LNCAP (cell line): ENCODE results near the gene UBE2Q1.

Experiments used
- TF ChIP-seq, protein P1 (sequence below): fragments of 450-650 bp; IDR thresholded peaks from 2 replicates; pipeline ENCODE4 v1.5.1; 2017; ENCODE audit warnings: mild to moderate bottlenecking

Gene UBE2Q1

DNA sequence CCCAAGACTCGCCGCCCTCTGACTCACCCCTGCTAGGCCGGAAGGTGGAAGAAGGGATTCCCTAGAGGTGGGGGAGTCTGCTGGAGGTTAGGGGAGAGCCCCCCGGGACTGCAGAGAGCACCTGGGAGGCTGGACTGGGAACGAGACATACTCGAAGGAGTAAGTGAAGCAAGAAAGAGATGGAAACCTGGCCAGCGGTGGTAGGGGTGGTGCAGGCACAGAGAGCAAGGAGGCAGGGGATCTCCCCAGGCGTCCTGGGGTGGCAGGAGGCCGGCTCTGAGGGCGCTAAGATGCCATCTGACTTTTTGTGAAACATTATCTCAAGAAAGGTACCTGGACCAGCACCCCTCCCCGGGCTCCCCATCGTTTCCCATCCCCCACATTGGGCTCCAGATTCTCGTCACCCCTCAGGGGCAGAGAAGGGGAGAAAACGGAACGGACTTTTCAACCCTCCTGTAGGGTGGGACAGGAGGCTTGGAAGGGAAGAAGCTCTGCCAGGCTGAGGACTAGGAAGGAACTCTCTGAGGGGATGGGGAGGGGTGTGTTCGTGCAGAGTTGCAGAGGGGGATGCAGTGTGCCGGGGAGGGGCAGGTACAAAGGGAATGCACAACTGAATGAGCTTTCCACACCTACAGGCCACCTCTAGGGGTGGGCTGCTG lies 9.8 kb upstream of the UBE2Q1 start:
- TF ChIP-seq, protein P1, sequence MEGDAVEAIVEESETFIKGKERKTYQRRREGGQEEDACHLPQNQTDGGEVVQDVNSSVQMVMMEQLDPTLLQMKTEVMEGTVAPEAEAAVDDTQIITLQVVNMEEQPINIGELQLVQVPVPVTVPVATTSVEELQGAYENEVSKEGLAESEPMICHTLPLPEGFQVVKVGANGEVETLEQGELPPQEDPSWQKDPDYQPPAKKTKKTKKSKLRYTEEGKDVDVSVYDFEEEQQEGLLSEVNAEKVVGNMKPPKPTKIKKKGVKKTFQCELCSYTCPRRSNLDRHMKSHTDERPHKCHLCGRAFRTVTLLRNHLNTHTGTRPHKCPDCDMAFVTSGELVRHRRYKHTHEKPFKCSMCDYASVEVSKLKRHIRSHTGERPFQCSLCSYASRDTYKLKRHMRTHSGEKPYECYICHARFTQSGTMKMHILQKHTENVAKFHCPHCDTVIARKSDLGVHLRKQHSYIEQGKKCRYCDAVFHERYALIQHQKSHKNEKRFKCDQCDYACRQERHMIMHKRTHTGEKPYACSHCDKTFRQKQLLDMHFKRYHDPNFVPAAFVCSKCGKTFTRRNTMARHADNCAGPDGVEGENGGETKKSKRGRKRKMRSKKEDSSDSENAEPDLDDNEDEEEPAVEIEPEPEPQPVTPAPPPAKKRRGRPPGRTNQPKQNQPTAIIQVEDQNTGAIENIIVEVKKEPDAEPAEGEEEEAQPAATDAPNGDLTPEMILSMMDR: no peak

DNA sequence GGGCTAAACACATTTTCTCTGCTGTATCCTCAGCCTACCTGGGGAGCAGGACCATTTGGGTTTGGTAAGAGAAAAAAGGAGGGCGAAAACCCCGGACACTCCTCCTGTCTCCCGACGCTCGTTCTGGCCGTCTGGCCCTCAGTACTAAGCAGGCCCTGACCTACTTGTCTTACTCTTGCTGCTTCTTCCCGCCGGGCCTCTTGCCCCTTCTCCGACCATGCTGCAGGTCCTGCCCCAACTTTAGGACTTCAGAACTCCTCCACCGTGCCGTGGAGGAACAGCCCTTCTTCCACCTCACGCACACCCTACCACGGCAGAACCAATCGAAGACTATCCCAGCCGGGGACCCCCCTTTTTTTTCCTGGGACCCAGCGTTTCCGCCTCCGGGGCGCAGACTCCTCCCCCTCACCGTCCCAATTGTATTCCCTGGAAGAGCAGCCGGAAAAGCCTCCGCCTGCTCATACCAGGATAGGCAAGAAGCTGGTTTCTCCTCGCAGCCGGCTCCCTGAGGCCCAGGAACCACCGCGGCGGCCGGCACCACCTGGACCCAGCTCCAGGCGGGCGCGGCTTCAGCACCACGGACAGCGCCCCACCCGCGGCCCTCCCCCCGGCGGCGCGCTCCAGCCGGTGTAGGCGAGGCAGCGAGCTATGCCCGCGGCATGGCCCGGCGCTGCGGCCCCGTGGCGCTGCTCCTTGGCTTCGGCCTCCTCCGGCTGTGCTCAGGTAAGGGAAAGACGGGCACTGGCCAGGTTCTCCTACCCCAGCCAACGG lies 9.1 kb upstream of the UBE2Q1 start, which contains the start of gene CHRNB2:
Gene CHRNB2 (plus strand): TSS at position 393 of the 771 bp plus-strand sequence. CDS start 267 bp downstream, at position 660.
- TF ChIP-seq, protein P1: no peak

DNA sequence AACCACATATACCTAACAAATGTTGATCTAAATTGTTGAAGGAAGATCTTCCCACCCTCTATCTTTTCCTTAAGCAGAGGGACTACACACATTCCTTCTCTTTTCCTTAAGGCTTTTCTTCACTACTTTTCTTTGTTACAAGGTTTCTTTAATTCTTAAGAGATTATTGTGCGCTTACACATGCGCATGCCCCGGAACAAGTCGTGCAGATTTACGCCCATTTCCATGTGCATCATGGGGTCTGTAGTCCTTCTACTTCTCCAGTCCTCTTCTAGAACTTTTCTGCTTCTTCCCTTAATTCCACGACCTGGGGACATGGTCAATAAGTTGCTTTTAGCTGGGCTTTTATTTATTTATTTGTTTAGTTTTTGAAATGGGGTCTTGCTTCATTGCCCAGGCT lies 7.4 kb upstream of the UBE2Q1 start:
- TF ChIP-seq, protein P1: no peak

DNA sequence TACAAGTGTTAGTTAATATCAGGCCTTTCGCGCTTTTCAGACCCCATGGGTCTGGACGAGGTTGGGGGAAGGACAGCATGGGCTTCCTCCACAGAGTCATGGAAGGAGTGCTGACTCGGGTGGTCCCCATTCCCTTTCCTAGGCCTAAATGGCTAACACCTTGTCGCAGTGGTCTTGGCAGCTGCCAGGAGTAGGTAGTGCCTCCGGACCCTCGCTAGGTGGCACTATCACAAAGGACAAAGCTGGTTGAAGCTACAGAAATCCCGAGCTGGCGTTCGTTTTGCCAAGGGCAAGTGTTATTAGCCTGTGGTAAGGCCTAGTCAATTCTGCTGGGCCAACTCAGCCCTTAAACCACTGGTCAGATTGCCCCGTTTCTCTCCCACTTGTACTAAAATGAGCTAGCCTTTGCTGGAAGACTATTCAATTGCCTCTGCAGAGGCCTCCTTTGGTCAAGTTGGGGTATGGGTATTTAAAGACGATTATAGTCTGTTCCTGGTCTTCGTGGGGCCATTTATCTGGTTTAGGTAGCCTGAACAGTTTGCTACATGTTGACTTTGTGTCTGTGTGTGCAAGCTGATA lies 1.1 kb upstream of the UBE2Q1 start:
- TF ChIP-seq, protein P1: peak; percentile 97

DNA sequence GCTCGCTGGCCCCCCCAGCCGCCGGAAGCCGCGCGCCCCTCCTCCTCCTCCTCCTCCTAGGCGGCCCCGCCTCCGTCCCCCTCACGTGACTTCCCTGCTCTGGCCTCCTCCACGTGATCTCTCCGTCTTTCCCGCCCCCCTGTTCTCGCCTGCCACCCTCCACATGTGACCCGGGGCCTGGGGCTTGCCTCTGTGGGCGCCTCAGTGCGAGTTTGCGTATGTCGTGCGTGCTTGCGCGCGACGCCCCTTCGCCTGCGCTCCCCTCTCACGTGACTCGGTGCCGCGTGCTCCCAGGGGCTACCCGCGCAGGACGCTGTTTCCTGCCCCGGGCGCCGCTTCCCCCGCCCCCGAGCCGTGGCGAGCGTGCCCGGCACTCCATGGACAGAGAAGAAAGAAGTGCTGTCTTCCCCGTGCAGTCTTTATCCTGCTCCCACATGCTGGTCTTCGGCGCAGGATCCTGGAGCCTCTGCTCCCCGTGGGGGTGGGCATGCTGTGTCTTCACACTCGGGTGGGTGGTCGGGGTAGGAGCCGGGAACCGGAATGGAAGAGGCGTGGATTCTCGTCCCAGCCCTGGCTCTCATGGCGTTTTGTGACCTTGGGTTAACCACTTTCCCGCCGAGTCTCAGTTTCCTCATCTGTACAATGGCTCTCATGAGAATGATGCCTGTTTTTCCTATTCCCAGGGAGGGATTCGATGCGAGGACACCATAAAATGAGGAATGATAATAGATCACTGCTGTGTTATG lies 431 bp upstream of the UBE2Q1 start:
- TF ChIP-seq, protein P1: no peak

DNA sequence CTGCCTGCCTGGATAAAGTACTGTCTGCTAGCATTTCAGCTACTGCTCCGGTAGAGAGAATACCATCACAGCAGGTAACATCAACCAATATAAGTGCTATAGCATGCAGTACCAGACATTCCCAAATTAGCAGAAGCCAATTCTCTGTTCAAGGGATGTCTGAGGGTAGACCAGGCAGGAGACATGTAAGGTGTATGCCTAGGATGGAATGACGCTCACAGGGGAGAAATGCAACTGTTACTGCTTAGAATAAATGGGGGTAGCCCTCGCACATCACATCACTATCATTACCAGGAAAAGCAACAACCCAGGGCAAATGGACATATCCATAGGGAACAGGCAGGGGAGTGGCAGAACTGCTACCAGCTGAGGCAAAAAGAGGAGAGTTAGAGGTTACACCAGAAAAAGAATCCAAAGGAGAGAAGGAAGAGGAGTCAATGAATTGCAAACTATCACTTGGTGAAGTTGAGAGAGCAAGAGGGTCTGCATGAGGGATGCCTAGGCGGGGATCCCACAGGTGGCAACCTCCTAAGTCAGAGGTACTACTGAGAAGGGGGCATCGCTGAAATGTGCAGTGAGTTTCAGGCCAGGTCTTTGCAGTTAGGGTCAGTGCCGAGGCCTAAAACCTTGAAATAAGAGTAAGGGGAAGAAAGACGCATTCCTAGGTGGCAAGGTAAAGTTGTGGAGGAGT lies 1.1 kb downstream of the UBE2Q1 start:
- TF ChIP-seq, protein P1: no peak

DNA sequence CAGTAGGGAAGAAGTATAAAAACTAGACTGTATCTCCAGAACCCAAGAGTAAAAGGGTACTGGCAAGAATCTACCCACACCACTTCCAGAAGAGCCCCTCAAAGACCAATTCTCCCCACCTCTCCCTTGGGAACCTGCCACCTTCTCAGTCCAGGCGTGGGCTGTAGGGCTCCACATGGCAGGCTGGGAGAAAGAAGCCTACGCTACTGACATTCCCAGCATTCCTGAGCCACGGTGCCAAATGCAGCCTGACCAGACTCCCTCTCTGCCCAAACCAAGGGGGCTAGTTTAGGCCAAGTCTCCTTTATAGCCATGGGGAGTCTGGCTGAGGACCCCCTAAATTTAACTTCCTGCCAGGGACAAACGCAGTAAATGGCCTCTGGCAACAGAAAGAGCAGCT lies 2.0 kb downstream of the UBE2Q1 start:
- TF ChIP-seq, protein P1: no peak
